ENCODE measurements around the gene ESM1. TPM values are rescaled to one million over a fixed set of nuclear protein-coding genes. Genes with fewer than 3 reads are reported as not detected.

ESM1 gene
- total RNA-seq, 1 experiment from 2014 or later: 0.07 TPM

DNA sequence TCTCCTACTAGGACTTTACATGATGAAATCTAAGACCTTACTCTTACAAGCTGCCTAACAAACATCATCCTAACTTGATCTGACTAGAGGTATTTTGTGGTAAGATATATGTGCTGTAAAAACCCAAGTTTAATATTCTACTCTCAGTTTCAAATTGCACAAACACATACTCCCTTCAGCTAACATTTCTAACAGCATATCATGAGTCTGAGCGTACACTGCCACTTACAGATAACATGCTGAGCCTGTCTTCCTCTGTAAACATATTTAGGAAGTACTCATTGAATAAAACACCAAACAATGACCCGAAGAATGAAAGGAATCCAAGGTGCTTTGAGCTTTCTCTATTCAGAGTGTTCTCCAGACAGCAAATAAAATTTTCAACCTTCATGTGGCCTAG is 7.9 kb upstream of the ESM1 start:
- H3K27me3 ChIP-seq: no peaks in the 10 kb centered on the region
- H3K36me3 ChIP-seq: no peaks in the 10 kb centered on the region
- DNase-seq: no peak
- H3K4me3 ChIP-seq: no peak overlapping the region
- H3K9me3 ChIP-seq: no peaks in the 10 kb centered on the region

DNA sequence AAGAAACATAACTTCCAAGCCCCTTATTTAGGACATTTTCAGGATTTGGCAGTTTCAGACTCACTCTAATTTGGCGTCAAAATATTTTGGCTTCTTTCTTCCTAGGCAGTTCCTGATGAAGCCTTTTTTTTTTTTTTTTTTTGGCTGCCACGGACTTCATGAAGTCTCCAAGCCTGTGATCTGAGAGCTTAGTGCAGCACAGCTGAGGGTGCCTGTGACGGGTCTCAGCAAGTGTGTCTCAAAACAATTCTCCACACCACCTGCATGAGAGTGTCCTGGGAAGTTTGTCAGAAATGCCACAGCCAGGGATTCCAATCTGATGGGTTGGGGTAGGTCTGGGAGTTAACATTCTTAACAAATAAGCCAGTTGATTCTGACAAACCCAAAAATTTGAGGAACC is 6.0 kb upstream of the ESM1 start:
- Histone ChIP-seq H3K9me3 (no peaks in the 10 kb centered on the region), H3K4me3 (no peak overlapping the region), H3K27me3 (no peaks in the 10 kb centered on the region), H3K36me3 (no peaks in the 10 kb centered on the region)
- DNase-seq: no peak

DNA sequence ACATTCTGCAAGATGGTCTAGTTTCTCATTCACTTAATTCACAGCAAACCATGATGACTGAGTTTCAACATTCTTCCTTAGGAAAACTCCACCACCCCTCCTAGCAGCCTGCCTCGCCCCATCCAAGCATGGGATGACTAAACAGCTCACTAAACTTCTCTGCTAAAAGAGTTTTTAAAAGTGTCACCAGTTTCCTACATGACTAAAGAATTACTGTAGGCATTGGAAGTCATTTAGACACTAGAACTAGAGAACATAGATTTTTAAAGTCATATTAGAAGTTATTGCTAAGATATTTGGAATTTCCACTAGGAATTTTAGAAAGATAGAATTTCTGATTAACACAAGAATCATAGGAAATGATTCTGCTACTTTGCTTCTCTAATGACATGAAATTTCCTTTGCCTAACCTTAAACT is 5.5 kb upstream of the ESM1 start:
- Histone ChIP-seq H3K9me3 (no peaks in the 10 kb centered on the region), H3K27me3 (no peaks in the 10 kb centered on the region), H3K4me3 (no peak overlapping the region), H3K36me3 (no peaks in the 10 kb centered on the region)
- peak; percentile 52 for DNase-seq

DNA sequence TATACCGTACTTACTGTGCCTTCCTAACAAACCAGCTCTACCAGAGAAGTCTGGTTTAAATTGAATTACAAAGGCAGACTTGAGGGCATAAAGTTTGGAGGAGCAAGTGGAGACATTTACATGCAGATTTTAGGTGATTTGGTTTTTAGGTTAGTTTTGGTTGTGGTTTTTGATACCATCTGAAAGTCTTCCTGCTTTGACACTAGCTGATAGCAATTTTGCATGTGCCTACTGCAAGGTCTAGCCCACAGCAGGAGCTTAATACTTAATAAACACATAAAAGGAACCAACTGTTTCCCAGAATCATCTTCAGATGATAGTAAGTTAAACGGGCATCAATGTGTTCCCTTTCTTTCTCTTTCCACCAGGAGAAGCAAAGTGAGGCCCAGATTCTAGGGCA is 3.4 kb upstream of the ESM1 start:
- no peak for DNase-seq
- H3K4me3 ChIP-seq: no peak overlapping the region
- H3K9me3 ChIP-seq: no peaks in the 10 kb centered on the region
- no peaks in the 10 kb centered on the region for H3K36me3 ChIP-seq
- peaks cover 4% of the 10 kb centered on the region for H3K27me3 ChIP-seq

DNA sequence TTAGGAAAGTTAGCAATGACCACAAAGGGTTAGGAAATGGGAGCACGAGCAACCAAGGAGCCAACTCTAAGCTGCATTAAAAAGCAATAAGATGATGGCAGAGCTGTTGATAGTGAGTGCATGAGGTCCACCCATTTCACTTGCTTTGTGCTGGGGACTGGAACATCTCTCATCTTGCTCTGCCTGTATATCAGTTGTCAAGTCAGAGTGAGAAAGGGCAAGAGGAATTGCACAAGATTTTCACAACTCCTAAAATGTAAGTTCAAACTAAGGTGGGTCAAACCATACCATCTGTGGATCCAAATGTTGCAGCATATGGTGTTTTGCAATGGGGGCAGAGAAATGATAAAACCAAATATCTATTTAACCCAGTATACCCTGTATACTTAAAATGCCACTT is 2.8 kb upstream of the ESM1 start:
- no peaks in the 10 kb centered on the region for H3K36me3 ChIP-seq
- no peak for DNase-seq
- H3K9me3 ChIP-seq: no peaks in the 10 kb centered on the region
- H3K27me3 ChIP-seq: peaks cover 4% of the 10 kb centered on the region
- no peak overlapping the region for H3K4me3 ChIP-seq

DNA sequence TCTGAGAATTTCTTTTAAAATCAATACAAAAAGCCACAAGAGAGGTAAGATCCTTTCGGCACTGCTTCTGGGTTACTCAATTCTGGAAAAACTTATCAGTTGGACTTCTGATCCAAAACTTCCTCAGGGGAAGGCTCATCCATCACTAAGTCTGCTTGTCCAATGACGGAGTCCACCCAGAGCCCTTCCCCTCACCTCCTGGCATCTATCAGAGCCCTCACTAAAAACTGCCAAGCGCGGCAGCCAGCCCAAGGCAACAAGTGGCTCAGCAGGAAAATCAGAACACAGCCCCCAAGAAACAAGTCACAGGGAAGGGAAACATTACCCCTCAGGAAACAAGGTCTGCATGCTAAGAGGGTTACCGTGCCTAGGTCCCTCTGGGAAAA is 869 bp upstream of the ESM1 start:
- Histone ChIP-seq H3K4me3 (no peak overlapping the region), H3K27me3 (peaks cover 4% of the 10 kb centered on the region), H3K9me3 (no peaks in the 10 kb centered on the region), H3K36me3 (no peaks in the 10 kb centered on the region)
- DNase-seq: no peak

DNA sequence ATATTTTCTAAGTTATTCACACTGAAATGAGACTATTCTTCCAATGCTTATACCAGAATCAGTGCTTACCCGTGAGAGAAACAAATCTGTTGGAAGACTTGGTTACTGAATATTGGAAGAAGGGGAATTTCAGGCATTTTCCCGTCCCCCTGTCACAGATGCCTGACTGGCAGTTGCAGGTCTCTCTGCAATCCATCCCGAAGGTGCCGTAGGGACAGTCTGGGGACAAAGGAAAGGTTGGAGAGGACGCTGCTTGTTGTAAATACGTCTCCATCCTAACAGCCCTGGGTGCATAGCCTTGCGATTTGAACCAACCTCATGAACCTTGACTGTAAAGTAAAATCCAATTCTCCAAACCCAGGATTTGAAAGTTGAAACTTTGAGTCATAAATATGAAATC is 3.5 kb downstream of the ESM1 start:
- H3K36me3 ChIP-seq: no peaks in the 10 kb centered on the region
- H3K9me3 ChIP-seq: no peaks in the 10 kb centered on the region
- H3K4me3 ChIP-seq: no peak overlapping the region
- H3K27me3 ChIP-seq: peaks cover 4% of the 10 kb centered on the region
- no peak for DNase-seq

DNA sequence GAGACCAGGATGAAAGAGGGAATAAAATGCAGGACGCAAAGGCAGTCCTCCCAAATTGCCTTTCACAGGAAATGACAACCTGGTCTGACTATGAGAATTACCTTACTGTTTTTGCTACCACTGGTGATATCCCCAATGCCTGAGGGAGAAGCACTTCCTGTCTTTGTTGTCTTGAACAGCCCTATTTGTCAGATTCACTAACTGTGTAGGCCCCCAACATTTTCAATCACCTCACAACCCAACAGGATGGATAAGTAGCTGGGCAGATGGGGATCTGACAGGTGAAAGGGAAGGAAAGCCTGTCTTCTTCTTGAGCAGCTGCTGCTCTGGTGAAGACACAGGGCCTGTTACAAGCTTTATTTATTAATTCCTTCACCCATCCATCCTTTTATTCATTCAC is 9.7 kb downstream of the ESM1 start:
- Histone ChIP-seq H3K9me3 (no peaks in the 10 kb centered on the region), H3K36me3 (no peaks in the 10 kb centered on the region), H3K27me3 (peaks cover 2% of the 10 kb centered on the region; the same call in 1 of the 2 replicates), H3K4me3 (no peak overlapping the region)
- no peak for DNase-seq

DNA sequence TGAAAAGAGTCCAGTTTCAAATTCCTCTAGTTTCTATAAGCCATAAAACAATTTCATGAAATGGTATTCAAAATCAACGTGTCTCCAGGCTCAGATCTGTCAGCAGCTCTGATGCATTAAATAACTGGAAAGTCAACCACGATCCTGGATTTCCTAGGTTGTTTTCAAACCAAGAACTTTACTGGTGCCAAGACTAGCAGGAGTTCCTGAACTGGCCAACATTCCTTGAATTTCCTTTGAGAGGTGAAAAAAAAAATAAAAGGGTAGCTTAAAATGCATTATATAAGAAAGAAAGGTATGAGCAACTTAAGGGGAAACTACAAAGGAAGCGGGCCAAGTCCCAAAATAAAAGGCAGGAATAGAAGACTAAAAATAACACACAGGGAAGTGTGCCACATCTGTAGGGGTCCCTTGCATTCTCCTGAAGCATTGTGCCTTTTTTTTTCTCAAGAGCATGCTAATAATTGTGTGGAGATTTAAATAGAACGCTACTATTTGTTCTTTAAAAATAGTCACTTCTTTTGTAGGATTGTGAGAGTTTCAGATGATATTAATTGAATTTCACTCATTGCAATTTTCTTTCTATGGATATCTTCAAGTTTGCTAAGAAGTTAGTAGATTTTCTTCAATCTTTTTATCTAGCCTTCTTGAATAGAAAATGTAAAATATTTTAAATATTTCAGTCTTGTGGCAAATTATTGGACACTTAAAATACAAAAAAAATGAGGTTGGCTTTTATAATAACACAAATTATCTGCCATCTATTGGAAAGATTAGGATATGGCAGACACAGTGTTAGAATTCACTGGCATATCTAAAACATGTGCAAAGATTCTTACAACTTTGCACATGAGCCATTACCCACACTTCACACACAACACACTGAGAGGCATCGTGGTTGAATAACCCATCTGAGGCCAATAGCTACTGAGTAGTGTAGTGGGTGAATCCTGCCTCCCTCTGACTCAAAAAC is 15.3 kb downstream of the ESM1 start:
- peaks cover 2% of the 10 kb centered on the region; the same call in 1 of the 2 replicates for H3K27me3 ChIP-seq
- no peaks in the 10 kb centered on the region for H3K9me3 ChIP-seq
- H3K4me3 ChIP-seq: no peak overlapping the region
- H3K36me3 ChIP-seq: no peaks in the 10 kb centered on the region
- no peak for DNase-seq

DNA sequence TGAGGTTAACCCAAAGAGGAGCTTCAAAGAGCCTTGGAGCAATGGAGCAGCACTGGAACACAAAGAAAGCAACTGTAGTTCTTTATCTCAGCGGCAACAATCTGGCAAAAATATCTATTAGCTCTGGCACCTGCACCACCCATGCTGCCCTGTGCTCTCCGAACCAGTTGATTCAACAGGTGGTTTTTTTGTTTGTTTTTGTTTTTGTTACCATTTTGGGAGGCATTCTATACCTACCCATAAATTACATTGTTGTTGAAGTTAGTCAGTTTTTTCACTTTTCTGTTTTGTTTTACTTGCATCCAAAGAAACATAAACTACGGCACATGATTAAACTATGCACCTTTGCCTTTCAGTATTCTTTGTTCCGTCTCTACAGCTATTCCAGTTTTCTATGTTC is 16.2 kb downstream of the ESM1 start:
- Histone ChIP-seq H3K36me3 (no peaks in the 10 kb centered on the region), H3K9me3 (no peaks in the 10 kb centered on the region)

DNA sequence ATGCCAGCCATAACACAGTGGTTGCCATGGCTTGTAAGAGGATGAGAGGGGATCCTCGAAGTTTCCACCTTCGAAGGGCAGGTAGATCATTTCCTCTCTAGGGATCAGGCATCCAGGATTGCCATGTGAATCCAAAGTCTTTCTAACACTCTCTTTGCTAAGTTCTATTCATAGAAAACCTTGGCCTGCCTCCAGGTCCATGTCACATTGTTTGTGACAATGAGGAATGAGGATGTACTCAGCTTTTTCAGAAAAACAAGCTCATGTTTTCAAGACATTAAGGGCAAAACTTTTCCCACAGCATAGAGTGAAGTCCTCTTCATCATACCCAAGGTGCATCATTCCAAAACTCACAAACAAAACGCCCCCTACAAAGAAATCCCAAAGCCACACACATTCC is 19.6 kb downstream of the ESM1 start:
- Histone ChIP-seq H3K36me3 (no peaks in the 10 kb centered on the region), H3K4me3 (no peak overlapping the region), H3K27me3 (no peaks in the 10 kb centered on the region), H3K9me3 (no peaks in the 10 kb centered on the region)
- no peak for DNase-seq

More for the DNA sequence above, 16.2 kb downstream of the ESM1 start:
- Histone ChIP-seq H3K4me3 (no peak overlapping the region), H3K27me3 (peaks cover 2% of the 10 kb centered on the region; the same call in 1 of the 2 replicates)
- DNase-seq: no peak

DNA sequence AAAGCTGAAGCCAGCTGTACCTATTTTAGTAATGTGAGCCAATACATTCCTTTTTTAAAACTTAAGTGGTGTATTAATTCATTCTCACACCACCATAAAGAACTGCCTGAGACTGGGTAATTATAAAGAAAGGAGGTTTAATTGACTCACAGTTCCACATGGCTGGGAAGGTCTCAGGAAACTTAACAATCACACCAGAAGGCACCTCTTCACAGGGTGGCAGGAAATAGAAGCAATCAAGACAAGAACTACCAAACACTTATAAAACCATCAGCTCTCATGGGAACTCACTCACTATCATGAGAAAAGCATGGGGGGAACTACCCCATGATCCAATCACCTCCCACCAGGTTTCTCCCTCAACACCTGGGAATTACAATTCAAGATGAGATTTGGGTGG is 21.0 kb downstream of the ESM1 start:
- Histone ChIP-seq H3K9me3 (no peaks in the 10 kb centered on the region), H3K36me3 (no peaks in the 10 kb centered on the region), H3K27me3 (no peaks in the 10 kb centered on the region), H3K4me3 (no peak overlapping the region)
- DNase-seq: no peak

DNA sequence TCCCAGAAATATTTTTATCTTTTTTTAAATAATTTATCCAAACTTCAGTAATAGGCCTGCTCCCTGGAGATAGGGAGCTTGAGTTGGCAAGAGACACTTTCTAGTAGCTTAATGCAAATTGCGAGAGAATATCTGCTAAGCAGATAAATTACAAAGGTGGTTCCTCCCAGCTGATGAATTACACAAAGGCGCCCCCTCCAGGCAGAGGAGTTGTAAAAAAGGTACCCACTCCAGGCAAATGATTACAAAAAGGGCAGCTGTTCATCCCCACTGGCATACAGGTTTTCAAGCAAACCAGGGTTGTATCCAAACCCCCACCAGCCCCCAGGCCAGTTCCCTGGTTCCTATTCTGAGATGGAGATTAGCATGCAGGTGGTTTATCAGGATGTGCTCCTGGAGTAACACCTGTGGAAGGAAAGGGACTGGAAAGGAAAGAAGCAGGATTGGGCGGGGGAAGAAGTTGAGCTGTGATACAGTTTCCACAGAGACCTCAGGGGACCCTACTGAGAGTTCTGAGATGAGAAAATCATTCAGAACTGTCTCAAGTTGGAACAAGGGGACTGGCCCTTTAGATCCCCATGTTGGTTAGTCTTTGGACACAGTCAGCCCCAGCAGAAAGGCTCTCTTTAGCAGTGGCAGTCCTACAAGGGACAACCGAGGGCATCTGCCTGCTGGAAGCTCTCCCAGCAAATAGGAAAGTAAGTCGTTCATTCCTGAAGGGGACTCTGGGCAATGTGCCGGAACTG is 25.5 kb downstream of the ESM1 start:
- H3K27me3 ChIP-seq: no peaks in the 10 kb centered on the region
- peak; percentile 3 for DNase-seq
- H3K9me3 ChIP-seq: no peaks in the 10 kb centered on the region
- no peak overlapping the region for H3K4me3 ChIP-seq
- no peaks in the 10 kb centered on the region for H3K36me3 ChIP-seq

DNA sequence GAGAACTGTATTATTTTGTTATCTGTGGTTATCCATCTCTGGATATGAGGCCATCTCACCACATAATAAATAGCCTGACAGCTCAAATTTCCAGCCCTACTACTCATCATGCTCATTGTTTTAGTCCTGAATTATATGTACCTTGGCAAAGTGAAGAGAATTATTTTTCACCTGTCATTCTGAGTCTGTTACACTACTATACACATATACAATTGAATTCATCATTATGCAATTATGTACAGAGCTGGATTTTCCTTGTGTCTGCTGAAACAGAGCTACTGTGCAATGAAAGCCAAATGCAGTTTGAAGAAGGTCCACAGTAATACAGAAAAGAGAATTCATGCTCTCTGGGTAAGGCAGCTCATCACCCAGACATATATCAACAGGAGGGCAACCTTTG is 28.5 kb downstream of the ESM1 start:
- no peaks in the 10 kb centered on the region for H3K36me3 ChIP-seq
- no peak overlapping the region for H3K4me3 ChIP-seq
- H3K27me3 ChIP-seq: no peaks in the 10 kb centered on the region
- no peaks in the 10 kb centered on the region for H3K9me3 ChIP-seq
- DNase-seq: no peak

DNA sequence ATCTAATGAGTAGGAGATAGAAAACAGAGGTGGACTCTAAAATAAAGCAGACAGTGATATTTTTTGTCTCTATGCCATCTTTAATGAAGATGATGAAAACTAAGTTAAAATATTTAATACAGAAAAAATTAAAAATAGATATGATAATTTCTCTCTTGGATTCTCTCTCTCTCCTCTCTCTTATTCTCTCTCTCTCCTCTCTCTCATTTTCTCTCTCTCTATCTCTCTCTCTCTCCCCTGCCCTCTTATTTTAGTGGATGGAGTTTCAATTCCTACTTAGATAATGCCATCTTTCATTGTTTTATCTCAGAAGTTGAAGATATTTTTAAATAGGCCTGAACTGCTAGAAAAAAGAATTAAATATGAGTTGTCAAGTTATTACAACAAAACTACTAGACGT is 38.2 kb downstream of the ESM1 start:
- Histone ChIP-seq H3K36me3 (no peaks in the 10 kb centered on the region), H3K27me3 (no peaks in the 10 kb centered on the region), H3K9me3 (no peaks in the 10 kb centered on the region), H3K4me3 (no peak overlapping the region)
- DNase-seq: no peak

DNA sequence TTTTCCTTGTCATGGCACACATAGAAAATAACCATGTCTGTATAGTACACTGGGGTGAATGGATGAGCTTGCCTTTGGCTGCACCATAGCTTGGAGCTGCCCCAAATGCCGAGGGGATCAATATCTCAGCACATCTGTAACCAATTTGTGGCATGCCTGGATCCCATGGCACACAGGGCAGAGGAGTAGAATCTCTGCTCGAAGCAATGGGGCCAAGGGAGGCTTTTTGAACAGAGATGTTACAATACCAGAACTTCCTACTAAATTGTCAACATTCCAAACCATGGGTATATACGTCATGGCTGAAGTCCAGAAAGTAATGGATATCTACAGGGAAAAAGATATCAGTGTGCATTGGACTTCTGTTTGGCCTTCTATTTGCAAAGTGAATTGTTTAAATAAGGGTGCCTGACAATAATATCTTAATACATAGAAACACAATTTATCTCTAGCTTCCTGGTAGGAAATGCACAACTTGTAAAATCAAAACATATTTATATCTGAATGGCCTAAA is 39.0 kb downstream of the ESM1 start:
- Histone ChIP-seq H3K4me3 (no peak overlapping the region), H3K36me3 (no peaks in the 10 kb centered on the region), H3K9me3 (no peaks in the 10 kb centered on the region), H3K27me3 (no peaks in the 10 kb centered on the region)
- no peak for DNase-seq

DNA sequence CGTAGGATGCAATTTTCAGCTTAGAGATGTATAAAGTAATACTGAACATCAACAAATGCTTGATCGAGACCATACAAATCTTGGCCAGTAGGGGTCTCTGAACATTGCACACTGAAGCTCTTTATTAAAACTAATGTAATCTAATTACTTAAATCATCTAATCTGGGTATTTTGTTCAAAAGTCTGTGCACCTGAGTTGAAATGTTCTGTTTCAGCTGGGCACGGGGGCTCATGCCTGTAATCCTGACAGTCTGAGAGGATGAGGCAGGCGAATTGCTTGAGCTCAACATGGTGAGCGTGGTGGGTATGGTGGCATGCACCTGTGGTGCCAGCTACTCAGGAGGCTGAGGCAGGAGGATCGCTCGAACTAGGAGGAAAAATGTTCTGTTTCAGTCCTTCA is 41.0 kb downstream of the ESM1 start:
- Histone ChIP-seq H3K36me3 (no peaks in the 10 kb centered on the region), H3K4me3 (no peak overlapping the region), H3K27me3 (no peaks in the 10 kb centered on the region), H3K9me3 (no peaks in the 10 kb centered on the region)
- no peak for DNase-seq

Data from MG63 (cell line).